ENCODE measurements around the gene MAP3K14.

MAP3K14 gene

DNA sequence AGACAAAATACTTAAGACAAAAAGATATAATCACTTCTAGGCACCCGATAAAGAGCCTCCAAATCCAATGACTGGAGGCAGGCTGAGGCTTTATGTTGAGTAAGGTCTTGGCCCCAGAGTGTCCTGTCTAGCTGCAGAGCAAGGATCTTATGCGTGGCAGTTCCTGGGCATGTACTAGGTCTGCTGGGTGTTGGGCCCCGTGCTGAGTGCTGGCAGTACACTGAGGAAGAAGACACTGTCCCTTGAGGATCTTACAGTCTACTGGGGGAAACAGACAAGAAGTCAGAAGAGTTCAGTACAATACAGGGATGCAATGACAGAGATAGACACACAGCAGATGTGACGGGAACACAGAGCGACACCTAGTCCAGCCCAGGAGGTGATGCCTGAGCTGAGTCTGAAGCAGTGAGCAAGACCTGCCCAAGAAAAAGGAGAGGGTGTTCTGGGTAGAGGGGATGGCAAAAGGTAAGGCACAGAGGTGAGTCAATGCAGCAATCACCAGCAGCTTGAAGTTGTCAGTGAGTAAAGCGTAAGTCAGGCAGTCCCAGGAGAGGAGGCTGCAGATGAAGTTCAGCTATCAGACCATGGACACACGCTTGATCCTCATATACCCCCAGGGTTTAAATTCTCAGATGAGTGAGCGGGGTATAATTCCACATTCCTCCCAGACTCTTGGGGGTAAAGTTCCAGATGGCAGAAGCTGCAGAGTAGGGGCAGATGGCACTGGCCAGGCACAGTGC lies 18.1 kb downstream of the MAP3K14 start:
- DNase-seq = no peak

DNA sequence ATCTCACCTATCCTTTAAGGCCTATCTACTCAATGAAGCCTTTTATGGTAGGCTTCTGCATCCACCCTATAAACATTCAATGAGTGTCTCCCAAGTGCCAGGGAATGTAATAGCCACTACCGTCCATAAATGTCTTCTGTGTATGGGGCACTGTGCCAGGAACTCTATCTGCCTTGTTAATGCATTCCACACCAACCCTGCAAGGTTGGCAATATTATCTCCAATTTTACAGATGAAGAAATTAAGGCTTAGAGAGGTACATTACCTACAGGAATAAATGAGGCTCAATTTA lies 20.0 kb downstream of the MAP3K14 start:
- DNase-seq = no peak

- no peak for DNase-seq
Measured at GRCh38 chr17:45296003-45296832, 20.6 kb downstream of the MAP3K14 start.

- DNase-seq = no peak
Measured at GRCh38 chr17:45294506-45294905, 22.3 kb downstream of the MAP3K14 start.

DNA sequence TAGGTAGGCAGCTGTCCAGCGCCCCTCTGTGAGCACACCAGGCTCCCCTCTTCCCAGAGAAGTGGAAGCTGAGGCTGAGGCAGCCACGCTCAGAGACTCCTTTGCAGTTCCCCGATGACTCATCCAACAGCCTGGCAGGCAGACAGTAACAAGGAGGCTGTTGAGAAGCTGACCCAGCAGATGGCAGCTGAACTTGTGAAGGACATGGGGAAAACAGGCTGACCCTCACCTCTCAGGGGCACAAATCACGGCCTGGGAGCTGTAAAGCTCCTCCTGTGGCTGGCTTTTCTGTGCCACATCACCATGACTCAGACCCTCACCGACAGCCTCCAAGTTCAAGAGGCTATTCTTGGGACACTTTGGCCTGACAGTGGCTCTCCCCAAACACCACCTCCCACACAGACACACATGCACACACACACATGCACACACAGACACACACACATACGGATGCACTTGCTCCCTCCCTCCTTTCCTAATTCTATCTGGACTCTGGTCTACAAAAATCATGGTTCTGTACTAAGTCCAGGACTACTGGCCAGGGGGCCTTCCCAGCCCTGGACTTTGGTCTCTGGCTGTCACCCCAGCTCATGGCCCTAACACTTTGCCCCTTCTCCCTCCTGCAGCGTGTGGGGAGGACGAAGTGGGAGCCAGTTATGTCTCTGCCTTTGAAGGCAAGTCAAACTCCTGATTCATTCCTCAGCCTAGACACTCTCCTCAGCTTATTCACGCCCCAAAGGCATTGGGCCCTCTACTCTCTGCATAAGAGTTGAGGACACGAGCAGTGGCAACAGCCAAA lies 23.2 kb downstream of the MAP3K14 start:
- no peak for DNase-seq

DNA sequence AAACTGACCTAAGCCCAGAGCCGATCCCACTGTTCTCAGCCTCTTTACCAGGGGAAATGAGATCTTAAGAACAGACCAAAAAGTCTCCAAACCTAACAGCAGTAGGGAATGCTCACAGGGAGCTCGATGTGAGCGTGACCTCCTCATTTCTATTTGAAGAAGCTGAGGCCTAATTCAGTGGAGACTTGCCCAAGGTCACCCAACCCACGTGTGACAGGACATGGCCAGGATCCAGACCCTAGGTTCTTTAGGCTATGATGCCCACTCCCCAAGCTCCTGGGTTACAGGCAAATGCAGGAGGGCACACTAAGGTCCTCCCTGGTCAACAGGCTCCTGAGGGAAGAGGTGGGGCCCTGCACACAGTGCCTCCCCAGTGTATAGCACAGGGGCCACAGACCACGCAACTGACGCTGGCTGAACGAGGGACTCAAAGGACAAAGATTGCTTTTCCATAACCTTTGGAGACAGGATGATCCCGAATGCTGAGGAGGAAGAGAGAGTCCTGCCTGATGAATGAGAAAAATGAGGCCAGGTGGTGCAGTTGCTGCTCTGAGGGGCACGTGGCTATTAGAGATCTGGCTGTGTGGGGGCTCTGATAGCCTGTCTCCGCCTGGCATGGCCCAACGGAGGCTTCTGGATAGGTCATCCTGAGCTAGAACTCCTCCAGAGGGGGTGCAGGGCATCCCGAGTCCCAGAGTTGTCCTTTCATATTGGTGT lies 24.0 kb downstream of the MAP3K14 start:
- no peak for DNase-seq

GRCh38 chr17:45291171-45291805 lies 25.5 kb downstream of the MAP3K14 start:
- no peak for DNase-seq

GRCh38 chr17:45290269-45290765 lies 26.5 kb downstream of the MAP3K14 start:
- peak; percentile 30 for DNase-seq

- no peak for DNase-seq
Measured at GRCh38 chr17:45289301-45290268, 27.2 kb downstream of the MAP3K14 start.

- peak; percentile 29 for DNase-seq
Measured at GRCh38 chr17:45288825-45289224, 28.0 kb downstream of the MAP3K14 start.

DNA sequence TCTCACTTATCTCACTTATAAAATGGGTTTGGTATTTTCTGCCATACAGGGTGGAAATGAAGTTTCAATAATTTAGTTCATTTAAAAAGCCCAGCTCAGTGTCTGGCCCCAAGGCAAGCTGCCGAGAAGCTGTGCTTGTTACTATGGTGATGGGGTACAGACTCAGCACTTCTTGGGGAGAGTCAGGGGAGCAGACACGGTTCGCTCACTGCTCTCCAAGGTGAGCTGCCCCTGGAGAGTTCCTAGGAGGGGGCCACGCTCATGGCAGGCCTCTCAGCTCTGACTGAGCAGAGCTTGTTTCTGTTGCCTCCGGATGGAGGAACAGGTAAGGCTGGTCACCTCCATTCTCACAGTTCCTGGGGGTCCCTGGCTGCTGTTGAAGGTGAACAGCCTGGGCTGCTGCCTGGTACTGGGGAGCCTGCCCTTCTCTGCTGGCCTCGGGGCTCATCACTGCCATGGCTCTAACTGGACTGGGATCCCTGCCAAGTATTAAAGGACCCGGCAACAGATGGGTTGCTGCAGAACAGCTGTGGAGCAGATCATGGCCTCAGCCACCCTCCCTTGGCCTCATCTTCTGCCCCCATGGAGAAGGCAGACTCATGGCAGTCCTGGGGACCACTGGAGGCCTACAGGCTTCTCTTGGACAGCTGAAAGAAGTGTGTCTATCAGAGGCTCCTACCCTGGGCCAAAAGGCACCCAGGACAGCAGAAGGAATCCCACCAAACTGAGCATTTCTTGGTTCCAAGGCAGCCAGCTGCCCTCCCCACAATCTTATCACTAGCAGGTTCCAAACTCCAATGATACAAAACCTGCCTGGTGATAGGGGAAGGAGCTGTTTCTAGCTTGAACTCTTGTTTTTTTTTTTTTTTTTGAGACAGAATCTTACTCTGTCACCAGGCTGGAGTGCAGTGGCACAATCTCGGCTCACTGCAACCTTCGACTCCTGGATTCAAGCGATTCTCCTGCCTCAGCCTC lies 29.0 kb downstream of the MAP3K14 start:
- DNase-seq = peak; percentile 88

DNA sequence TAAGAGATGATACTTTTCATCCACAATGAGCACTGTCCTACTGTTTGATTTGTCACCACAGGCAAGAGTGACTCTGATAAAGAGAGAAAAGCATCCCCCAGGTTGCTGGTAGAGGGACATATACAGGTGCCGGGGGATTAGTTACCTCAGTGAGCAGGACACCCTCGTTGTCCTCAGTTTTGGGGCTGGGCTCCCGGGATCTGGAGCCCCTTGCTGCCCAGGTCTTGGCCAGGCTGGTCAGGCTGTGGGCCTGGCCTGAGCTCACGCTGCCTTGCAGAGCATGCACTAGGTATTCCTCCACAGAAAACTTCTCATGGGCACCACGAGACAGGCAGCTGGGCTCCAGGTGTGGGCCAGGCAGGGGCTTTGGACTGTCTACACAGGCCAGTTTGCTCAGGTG lies 30.5 kb downstream of the MAP3K14 start:
- DNase-seq = no peak

DNA sequence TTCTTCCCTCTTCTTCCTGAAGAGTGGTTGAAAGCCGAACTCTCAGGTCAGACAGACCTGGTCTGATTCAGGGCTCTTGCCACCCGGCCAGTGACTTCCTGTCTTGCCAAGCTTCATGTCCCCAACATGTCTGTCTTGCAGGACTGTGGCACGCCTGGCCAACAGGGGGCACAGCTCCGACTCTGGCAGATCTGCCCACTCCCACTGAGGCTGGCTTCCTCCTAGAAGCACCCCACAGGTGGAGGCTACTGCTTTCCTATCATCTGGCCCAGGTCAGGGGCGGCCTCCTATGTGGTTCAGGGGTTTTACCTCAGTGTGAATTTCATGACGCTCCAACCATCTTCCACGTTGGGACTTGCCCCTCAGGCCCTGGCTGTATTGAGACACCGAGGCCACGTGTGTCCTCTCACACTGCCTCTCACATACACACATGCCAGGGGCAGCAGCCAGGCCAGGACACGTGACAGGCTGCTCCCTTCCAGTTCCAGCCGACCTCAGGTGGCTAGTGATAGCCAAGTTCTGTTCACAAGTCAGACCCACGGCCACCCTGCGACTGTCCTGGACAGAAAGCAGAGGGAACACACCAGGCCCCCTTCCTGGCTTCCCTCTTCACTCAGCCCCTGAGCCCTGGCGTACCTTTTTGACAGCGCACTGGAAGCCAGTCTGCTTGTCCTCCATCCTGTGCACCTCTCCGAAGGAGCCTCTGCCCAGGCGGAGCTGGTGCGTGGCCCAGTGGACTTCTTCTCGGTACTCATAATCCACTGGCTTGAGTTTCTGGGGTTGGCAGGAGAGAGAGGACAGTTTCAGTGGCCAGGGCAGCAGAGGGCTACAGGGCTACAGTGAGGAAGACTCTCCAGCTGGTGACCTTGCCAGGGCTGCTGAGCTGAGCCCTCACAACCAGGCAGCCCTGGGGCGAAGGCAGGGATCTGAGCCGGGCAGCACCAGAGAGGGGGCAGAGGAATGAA lies 32.4 kb downstream of the MAP3K14 start:
- DNase-seq = no peak

GRCh38 chr17:45283711-45284110 lies 33.1 kb downstream of the MAP3K14 start:
- no peak for DNase-seq

DNA sequence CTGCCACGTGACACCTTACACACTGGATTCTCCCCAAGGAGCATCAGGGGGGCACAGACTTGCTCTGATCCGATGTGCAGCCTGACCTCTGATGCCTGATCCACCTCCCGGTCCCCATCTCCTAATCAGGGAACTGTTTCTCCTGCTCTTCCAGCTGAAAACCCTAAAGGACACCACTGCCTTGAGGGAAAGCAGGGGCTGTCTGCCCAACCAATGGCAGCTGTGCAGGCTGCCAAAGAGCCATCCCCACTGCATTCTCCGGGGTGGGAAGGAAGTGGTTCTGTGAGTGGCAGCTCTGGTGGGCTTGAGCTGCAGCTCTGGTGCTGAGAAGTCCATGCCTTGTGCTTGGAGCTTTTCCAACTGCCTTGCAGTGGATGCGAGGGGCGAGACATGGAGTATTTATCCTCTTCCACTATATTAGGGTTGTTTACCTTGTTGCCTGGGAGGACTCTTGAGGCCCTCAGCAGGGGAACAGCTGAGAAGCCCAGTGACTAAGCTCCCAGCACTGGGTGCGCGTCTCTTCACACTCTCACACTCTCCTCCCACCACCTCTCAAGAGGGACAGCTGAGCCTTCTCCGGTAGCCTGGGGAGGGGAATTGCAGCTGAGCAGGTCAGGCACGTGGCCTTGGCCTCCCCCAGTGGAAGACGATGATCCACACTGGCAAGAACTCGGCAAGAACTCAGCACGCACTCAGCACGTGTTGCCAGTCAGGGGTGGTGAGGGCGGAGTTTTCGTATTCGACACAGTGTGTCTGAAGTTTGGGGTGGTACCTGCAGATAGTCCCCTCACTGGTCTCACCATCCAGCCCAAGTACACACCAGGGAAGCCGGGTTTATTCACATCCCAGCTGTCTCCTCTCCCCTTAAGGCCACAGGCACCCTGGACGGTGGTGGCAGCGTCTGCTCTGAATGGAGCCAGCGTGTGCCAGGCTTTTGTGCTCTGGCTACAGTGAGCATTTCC lies 33.9 kb downstream of the MAP3K14 start:
- DNase-seq = peak; percentile 11

DNA sequence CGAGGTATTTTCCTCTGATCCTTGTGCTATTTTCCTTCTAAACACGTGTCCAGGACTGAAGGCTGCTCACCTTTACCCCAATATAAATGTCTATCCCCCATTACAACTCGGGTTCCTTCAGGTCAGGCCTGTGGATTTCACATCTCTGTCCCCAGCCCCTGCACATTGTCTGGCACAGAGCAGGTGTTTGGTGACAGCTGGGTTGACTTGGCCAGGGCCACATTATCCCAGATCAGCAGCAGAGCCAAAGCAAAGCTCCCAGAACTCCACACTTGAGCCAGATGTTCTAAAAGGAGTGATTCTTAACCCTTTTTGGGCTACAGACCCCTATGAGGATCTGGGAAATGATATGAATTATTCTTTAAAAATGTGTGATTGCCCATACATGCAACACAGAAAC lies 36.9 kb downstream of the MAP3K14 start:
- peak; percentile 32 for DNase-seq

GRCh38 chr17:45277992-45278391 lies 38.8 kb downstream of the MAP3K14 start:
- no peak for DNase-seq

Data from NCI-H1694 (cell line).